Cardiac fibroblast (primary cell): ENCODE results near the gene HOXD8.

Source experiments
- DNase-seq, 2 donors: peaks; one replicate each; pipeline versions ENCODE4 v3.0.0 to v3.0.0-alpha.2; 2010; ENCODE audit warnings: low read depth in 2 of 2
- H3K4me3 ChIP-seq, 2 donors: replicated peaks in 1 of 2; 1 replicate in 1 of 2; 2 replicates in 1 of 2; pipeline ENCODE4 v1.5.1; 2011; ENCODE audit warnings: low read depth in 2 of 2, low read length in 2 of 2, mild to moderate bottlenecking in 2 of 2, moderate library complexity in 1 of 2
- TF ChIP-seq, protein P1 (sequence below): IDR thresholded peaks from one replicate; pipeline ENCODE4 v1.5.1; 2011; ENCODE audit warnings: low read depth, mild to moderate bottlenecking, low read length, inconsistent platforms

HOXD8 gene

DNA sequence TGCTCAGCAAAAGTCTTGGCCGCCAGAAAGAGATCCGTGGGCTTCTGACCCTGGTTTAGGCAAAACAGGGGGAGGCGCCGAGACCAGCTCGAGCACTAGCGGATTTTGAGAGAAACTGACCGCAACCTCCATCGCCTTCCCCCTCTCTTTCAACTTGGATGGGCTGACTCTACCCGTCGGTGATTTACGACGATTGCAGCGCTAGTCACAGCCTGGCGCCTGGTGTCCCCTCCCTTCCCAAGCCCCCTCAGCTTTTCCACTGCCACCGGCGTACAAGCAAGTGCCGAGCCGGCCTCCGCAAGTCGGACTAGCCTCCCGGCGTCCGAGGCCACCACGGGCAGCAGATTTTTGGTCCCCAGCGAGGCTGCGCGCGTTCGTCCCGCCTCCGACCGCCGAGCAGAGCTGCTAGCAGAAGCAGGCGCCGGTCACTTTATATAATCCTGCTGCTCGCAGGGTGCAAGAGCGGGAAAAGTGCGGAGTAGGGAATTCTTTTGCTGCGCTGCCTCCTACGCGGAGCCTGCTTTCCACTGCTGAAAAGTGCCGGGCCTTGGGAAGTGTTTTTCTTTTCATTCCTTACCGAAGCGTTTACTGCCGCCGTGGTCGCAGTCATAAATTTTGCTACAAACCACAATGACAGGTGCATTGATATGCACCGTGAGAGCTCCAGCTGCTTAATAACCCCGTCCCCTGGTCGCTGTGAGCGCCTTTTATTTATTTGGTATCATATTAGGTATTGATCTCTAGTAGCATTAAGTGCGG lies 35.3 kb downstream of the HOXD8 start:
- no peak for DNase-seq
- TF ChIP-seq, protein P1, sequence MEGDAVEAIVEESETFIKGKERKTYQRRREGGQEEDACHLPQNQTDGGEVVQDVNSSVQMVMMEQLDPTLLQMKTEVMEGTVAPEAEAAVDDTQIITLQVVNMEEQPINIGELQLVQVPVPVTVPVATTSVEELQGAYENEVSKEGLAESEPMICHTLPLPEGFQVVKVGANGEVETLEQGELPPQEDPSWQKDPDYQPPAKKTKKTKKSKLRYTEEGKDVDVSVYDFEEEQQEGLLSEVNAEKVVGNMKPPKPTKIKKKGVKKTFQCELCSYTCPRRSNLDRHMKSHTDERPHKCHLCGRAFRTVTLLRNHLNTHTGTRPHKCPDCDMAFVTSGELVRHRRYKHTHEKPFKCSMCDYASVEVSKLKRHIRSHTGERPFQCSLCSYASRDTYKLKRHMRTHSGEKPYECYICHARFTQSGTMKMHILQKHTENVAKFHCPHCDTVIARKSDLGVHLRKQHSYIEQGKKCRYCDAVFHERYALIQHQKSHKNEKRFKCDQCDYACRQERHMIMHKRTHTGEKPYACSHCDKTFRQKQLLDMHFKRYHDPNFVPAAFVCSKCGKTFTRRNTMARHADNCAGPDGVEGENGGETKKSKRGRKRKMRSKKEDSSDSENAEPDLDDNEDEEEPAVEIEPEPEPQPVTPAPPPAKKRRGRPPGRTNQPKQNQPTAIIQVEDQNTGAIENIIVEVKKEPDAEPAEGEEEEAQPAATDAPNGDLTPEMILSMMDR, result no peak
- no peak overlapping the region for H3K4me3 ChIP-seq

DNA sequence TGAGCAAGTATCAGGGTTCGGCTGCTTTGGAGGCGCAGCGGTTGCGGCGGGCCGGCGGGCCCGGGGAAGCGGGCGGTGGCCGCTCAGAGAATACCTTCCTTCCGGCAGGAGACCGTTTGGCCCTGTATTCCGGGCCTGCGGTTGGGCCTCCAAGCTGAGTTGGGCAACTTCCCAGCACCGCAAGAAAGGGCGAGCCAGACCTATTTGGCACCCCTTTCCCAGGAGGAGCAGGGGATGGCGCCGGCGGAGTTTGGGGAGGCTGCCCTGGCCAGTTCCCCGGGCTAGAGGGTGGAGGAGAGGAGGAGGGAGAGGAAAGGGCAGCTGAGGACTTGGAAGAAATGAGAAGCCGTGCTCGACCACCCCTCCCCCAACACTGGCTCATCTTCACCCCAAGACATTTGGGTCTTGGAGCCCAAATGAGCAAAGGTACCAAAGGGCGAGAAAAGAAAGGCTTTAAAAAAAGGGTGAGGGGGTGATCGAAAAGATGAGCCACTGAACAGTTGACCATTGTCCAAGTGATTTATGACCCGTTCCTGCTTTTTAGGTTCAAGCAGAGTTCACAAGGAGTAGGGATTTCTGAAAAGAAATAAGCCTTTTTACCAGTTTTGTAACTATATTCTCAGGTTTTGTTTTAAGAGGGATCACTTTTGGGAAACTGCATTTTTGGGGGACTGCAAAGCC lies 36.0 kb downstream of the HOXD8 start:
- no peak overlapping the region for H3K4me3 ChIP-seq
- no peak for DNase-seq

DNA sequence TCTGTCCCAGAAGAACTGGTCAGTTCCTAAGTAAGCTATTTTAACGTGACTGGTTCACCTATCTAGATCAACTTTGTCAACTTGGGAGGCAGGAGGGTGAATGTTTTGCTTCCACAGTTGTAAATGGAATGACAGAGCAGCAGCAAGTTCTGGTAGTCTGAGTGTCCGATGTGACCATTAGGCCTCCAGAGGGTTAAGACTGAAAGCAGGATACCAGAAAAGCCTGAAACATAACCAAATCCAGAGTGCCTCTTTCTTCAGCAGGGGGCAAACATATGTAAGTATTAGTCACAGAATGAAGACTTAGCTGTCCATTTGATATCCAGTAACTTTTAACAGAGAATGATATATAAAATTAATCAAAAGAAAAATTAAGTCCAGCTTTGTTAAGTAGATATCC lies 36.8 kb downstream of the HOXD8 start:
- TF ChIP-seq, protein P1, result no peak
- no peak for DNase-seq
- no peak overlapping the region for H3K4me3 ChIP-seq

More for the DNA sequence above, 36.0 kb downstream of the HOXD8 start:
- TF ChIP-seq, protein P1, result no peak

DNA sequence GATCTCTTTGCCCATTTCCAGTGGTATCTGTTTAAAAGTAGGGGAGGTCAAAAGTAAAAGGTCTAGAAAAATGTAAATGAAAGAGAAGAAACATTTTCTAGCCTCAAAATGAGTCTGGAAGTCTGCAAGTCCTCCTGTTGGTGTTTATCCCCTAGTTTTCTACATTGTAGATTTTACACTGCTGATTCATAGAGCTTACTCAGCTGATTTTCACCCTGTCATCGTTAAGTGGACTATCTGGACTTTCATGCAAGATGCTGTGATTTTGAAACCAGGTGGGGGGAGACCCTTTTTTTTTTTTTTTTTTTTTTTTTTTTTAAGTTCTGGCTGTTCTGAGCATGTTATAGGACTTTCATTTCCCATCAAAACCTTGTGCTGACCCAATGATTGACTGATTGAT lies 37.9 kb downstream of the HOXD8 start:
- TF ChIP-seq, protein P1, result no peak
- no peak overlapping the region for H3K4me3 ChIP-seq
- DNase-seq, result no peak

DNA sequence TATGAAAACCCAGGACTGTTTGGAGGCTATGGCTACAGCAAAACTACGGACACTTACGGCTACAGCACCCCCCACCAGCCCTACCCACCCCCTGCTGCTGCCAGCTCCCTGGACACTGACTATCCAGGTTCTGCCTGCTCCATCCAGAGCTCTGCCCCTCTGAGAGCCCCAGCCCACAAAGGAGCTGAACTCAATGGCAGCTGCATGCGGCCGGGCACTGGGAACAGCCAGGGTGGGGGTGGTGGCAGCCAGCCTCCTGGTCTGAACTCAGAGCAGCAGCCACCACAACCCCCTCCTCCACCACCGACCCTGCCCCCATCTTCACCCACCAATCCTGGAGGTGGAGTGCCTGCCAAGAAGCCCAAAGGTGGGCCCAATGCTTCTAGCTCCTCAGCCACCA lies 39.7 kb downstream of the HOXD8 start:
- DNase-seq, result no peak
- H3K4me3 ChIP-seq, result no peak overlapping the region
- TF ChIP-seq, protein P1, result no peak

DNA sequence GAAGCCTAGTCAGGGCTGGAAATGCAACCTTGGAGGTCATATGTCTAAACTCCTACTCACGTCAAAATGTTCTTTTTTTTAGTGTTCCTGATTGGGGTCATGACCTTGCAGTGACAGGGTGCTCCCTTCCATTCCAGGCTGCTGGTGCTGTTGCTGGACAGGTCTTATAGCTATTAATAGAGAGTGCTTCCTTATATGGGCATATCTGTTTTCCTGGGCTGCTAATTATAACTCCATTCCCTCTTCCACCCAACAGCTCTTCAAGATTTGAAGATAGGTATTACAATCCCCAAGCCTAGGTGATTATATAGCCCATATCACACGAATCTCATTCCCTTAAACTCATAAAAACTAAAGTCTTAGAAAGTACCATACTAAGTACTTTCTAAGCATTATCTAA lies 40.2 kb downstream of the HOXD8 start:
- TF ChIP-seq, protein P1, result no peak

More for the DNA sequence above, 40.2 kb downstream of the HOXD8 start:
- no peak for DNase-seq
- H3K4me3 ChIP-seq, result no peak overlapping the region
